H1 (cell line): ENCODE data around the gene CBR3. TPM values are rescaled to one million over a fixed set of nuclear protein-coding genes. Genes with fewer than 3 reads are reported as not detected.

ENCODE experiments used
- CTCF ChIA-PET: fragments of 300-600 bp; sonication (Branson Sonifier 250); formaldehyde crosslinking; loops from one replicate; lab custom pipeline; 2021; ENCODE audit not compliant: partially characterized antibody; lab: Charles Lee
- POLR2A ChIA-PET: fragments of 300-600 bp; sonication (Branson Sonifier 250); formaldehyde crosslinking; loops from one replicate; lab custom pipeline; 2021; ENCODE audit warnings: inconsistent platforms; ENCODE audit not compliant: partially characterized antibody; lab: Charles Lee
- DNase-seq, 2 experiments: peaks; one replicate each; pipeline versions ENCODE4 v3.0.0 to v3.0.0-alpha.2; 2010 to 2022; ENCODE audit warnings: low spot score in 2 of 2, low read depth in 1 of 2, mixed read lengths in 1 of 2
- FAIRE-seq: peaks from 2 replicates; lab custom pipeline; 2011; peaks lifted over from hg19 to GRCh38; lab: Jason Lieb, UNC
- H2AFZ ChIP-seq: 2 replicates; pipeline ENCODE4 v1.8.1; 2012; ENCODE audit warnings: low read length, inconsistent platforms
- H2AK5ac ChIP-seq: 2 replicates; pipeline ENCODE4 v1.6.1; 2013; ENCODE audit warnings: low read depth, low read length
- H2BK120ac ChIP-seq: replicated peaks from 2 replicates; pipeline ENCODE3; 2013; ENCODE audit warnings: low read depth, low read length, inconsistent platforms
- H2BK12ac ChIP-seq: 2 replicates; pipeline ENCODE4 v1.6.1; 2013; ENCODE audit warnings: low read depth, low read length
- H2BK15ac ChIP-seq: 2 replicates; pipeline ENCODE4 v1.6.1; 2013; ENCODE audit warnings: low read length
- H2BK20ac ChIP-seq: 2 replicates; pipeline ENCODE4 v1.6.1; 2013; ENCODE audit warnings: low read length
- H2BK5ac ChIP-seq: 2 replicates; pipeline ENCODE4 v1.6.1; 2013; ENCODE audit warnings: low read depth, low read length
- H3K14ac ChIP-seq: 2 replicates; pipeline ENCODE4 v1.6.1; 2013; ENCODE audit warnings: inconsistent platforms; ENCODE audit not compliant: insufficient read length
- H3K18ac ChIP-seq: 2 replicates; pipeline ENCODE4 v1.6.1; 2013; ENCODE audit warnings: low read length; ENCODE audit errors: extremely low read depth
- H3K23ac ChIP-seq: 2 replicates; pipeline ENCODE4 v1.6.1; 2013; ENCODE audit warnings: inconsistent platforms; ENCODE audit not compliant: insufficient read length
- H3K23me2 ChIP-seq: 2 replicates; pipeline ENCODE4 v1.6.1; 2013; ENCODE audit warnings: low read depth, low read length
- H3K27ac ChIP-seq: 2 replicates; pipeline ENCODE4 v1.6.1; 2011; ENCODE audit warnings: low read depth, low read length, inconsistent platforms
- H3K27me3 ChIP-seq, 4 experiments: replicated peaks in 1 of 4; 1 replicate in 1 of 4; 2 replicates in 3 of 4; pipeline versions ENCODE4 v1.6.1 to v1.8.1; 2011 to 2013; ENCODE audit warnings: low read length in 3 of 4, mild to moderate bottlenecking in 3 of 4, inconsistent platforms in 2 of 4, mixed read lengths in 2 of 4, moderate library complexity in 1 of 4; ENCODE audit not compliant: control insufficient read depth in 3 of 4, insufficient read depth in 3 of 4; ENCODE audit errors: extremely low read depth in 1 of 4
- H3K36me3 ChIP-seq, 4 experiments: 2 replicates each; pipeline versions ENCODE4 v1.6.1 to v1.8.1; 2011 to 2013; ENCODE audit warnings: mild to moderate bottlenecking in 4 of 4, low read length in 3 of 4, moderate library complexity in 2 of 4, control low read depth in 1 of 4, inconsistent platforms in 1 of 4; ENCODE audit not compliant: insufficient read depth in 4 of 4, control insufficient read depth in 2 of 4
- H3K4ac ChIP-seq: replicated peaks from 2 replicates; pipeline ENCODE3; 2013; ENCODE audit warnings: low read length, low read depth, mixed read lengths, inconsistent platforms; ENCODE audit not compliant: insufficient read length
- H3K4me1 ChIP-seq, 4 experiments: replicated peaks in 1 of 4; 1 replicate in 1 of 4; 2 replicates in 3 of 4; pipeline versions ENCODE4 v1.6.1 to v1.8.1; 2011 to 2013; ENCODE audit warnings: low read length in 3 of 4, inconsistent platforms in 2 of 4, mixed read lengths in 1 of 4; ENCODE audit not compliant: insufficient read depth in 4 of 4, control insufficient read depth in 3 of 4
- H3K4me2 ChIP-seq, 2 experiments: 2 replicates each; pipeline versions ENCODE4 v1.6.1 to v1.8.1; 2011 to 2013; ENCODE audit warnings: low read depth in 2 of 2, low read length in 2 of 2, control low read depth in 1 of 2, inconsistent platforms in 1 of 2, mild to moderate bottlenecking in 1 of 2; ENCODE audit not compliant: insufficient read depth in 1 of 2
- H3K4me3 ChIP-seq, 4 experiments: fragments of 200-600, 300-600 bp in 1 of 4; sonication (generic), shearing (Covaris generic), sonication (Bioruptor Twin) in 1 of 4; 2 replicates each; pipeline versions ENCODE4 v1.5.1 to v1.8.1; 2011 to 2016; ENCODE audit warnings: low read length in 4 of 4, low read depth in 3 of 4, control low read depth in 2 of 4, inconsistent platforms in 2 of 4, mild to moderate bottlenecking in 2 of 4, mixed read lengths in 1 of 4, moderate library complexity in 1 of 4; ENCODE audit not compliant: insufficient read depth in 2 of 4; ENCODE audit errors: extremely low read depth in 1 of 4
- H3K56ac ChIP-seq: replicated peaks from 2 replicates; pipeline ENCODE3; 2013; ENCODE audit warnings: low read depth, mild to moderate bottlenecking, mixed read lengths, low read length, inconsistent platforms; ENCODE audit not compliant: insufficient read length
- H3K79me1 ChIP-seq: 2 replicates; pipeline ENCODE4 v1.6.1; 2013; ENCODE audit warnings: low read depth, low read length, control low read depth
- H3K79me2 ChIP-seq, 2 experiments: 2 replicates each; pipeline versions ENCODE4 v1.6.1 to v1.8.1; 2012 to 2013; ENCODE audit warnings: low read length in 2 of 2, mild to moderate bottlenecking in 2 of 2, inconsistent platforms in 1 of 2; ENCODE audit not compliant: insufficient read depth in 2 of 2, control insufficient read depth in 1 of 2
- H3K9ac ChIP-seq, 4 experiments: replicated peaks in 1 of 4; 1 replicate in 1 of 4; 2 replicates in 3 of 4; pipeline versions ENCODE4 v1.6.1 to v1.8.1; 2011 to 2013; ENCODE audit warnings: low read depth in 3 of 4, low read length in 3 of 4, control low read depth in 2 of 4, mild to moderate bottlenecking in 2 of 4, moderate library complexity in 2 of 4, inconsistent platforms in 1 of 4; ENCODE audit errors: extremely low read depth in 1 of 4
- H3K9me3 ChIP-seq, 2 experiments: 2 replicates each; pipeline versions ENCODE4 v1.6.1 to v1.8.1; 2012 to 2013; ENCODE audit warnings: mild to moderate bottlenecking in 2 of 2, moderate library complexity in 2 of 2, control low read depth in 1 of 2, inconsistent platforms in 1 of 2, low read depth in 1 of 2, low read length in 1 of 2, mixed read lengths in 1 of 2; ENCODE audit not compliant: insufficient read depth in 2 of 2
- H4K20me1 ChIP-seq, 2 experiments: replicated peaks in 1 of 2; 2 replicates each; pipeline versions ENCODE3 to v1.8.1; 2011 to 2013; ENCODE audit warnings: inconsistent platforms in 2 of 2, low read length in 2 of 2, mild to moderate bottlenecking in 1 of 2; ENCODE audit not compliant: insufficient read depth in 2 of 2, control insufficient read depth in 1 of 2
- H4K5ac ChIP-seq: 2 replicates; pipeline ENCODE4 v1.6.1; 2013; ENCODE audit warnings: low read length, low read depth, mixed read lengths, inconsistent platforms; ENCODE audit not compliant: insufficient read length
- H4K8ac ChIP-seq: 2 replicates; pipeline ENCODE4 v1.8.0; 2013; ENCODE audit warnings: mild to moderate bottlenecking, moderate library complexity, low read length, inconsistent platforms; ENCODE audit not compliant: insufficient read depth; ENCODE audit errors: extremely low read depth
- H4K91ac ChIP-seq: replicated peaks from 2 replicates; pipeline ENCODE3; 2013; ENCODE audit warnings: low read length, mixed read lengths, inconsistent platforms; ENCODE audit not compliant: insufficient read length
- EP300 ChIP-seq, 2 experiments: IDR thresholded peaks; 1 replicate in 1 of 2; 2 replicates in 1 of 2; pipeline ENCODE4 v1.6.1; 2011 to 2012; ENCODE audit warnings: low read depth in 2 of 2, low read length in 2 of 2, mild to moderate bottlenecking in 2 of 2, borderline replicate concordance in 1 of 2, inconsistent platforms in 1 of 2, moderate library complexity in 1 of 2
- POLR2A ChIP-seq, 2 experiments: IDR thresholded peaks; 1 replicate in 1 of 2; 2 replicates in 1 of 2; pipeline ENCODE4 v1.6.1; 2011; ENCODE audit warnings: low read depth in 2 of 2, low read length in 2 of 2, mild to moderate bottlenecking in 2 of 2; ENCODE audit errors: control extremely low read depth in 1 of 2
- RNF2 ChIP-seq: fragments of 200-900, 300-1000 bp; sonication (generic); IDR thresholded peaks from 2 replicates; pipeline ENCODE4 v1.7.1; 2016; ENCODE audit warnings: borderline replicate concordance, low read depth, mild to moderate bottlenecking, antibody characterized with exemption, low read length; ENCODE audit not compliant: poor library complexity, severe bottlenecking; ENCODE audit errors: missing control alignments
- WGBS, 2 experiments: shearing (Covaris generic) in 1 of 2; methylation state at CpG; one replicate each; pipeline versions ENCODE4 v1.1.6 to v1.1.7; 2013 to 2015; ENCODE audit warnings: low lambda C conversion rate in 2 of 2, mixed read lengths in 2 of 2, inconsistent platforms in 1 of 2, low coverage in 1 of 2, missing lambda C conversion rate in 1 of 2; ENCODE audit not compliant: insufficient replicate concordance in 2 of 2, insufficient coverage in 1 of 2, insufficient read length in 1 of 2; ENCODE audit errors: extremely low coverage in 1 of 2, missing lambda C conversion rate in 1 of 2; 5-methylcytosine and 5-hydroxymethylcytosine counted together
- polyA plus RNA-seq, 7 experiments: library from polyadenylated mRNA; depleted of rRNA in 3 of 7; stranded (reverse) in 5 of 7; unstranded in 2 of 7; fragments of >200 nt in 5 of 7; fragments of 200-250 nt in 2 of 7; gene quantifications; 1 replicate in 5 of 7; 2 replicates in 1 of 7; 4 replicates in 1 of 7; pipeline versions ENCODE4 v1.2.1 to v1.2.3, GENCODE V29; 2011 to 2013; ENCODE audit warnings: missing spikeins in 2 of 7, mixed read lengths in 2 of 7
- total RNA-seq: library from RNA; stranded (reverse); fragmentation: NEBNext Ultra II Directional; extraction: Animal tissue kit (Norgen Biotek cat#: 25700); gene quantifications from 2 replicates; pipeline ENCODE4 v1.2.1, GENCODE V29; 2021

Gene CBR3
- total and polyA plus RNA-seq, 2 of the 8 experiments (the other 6 are each of a cell fraction or from before 2014, with no cell fraction given): 1.2 to 4.3 TPM

- Histone ChIP-seq H3K79me2 (no peaks in the 10 kb centered on the region), H3K27ac (no peak overlapping the region), H3K4me1 (peaks cover 0 to 10% (median 5%) of the 10 kb centered on the region in 4 experiments; a peak in 6 of 7 replicates), H4K5ac (no peak overlapping the region), H3K23me2 (no peaks in the 10 kb centered on the region; the same call in 1 of the 2 replicates), H3K36me3 (peaks cover 3 to 20% (median 12%) of the 10 kb centered on the region in 4 experiments; a peak in 6 of 8 replicates), H4K20me1 (no peaks in the 10 kb centered on the region), H3K18ac (no peak overlapping the region), H2BK5ac (no peak overlapping the region), H2AFZ (no peak overlapping the region), H2BK20ac (no peak overlapping the region), H3K79me1 (no peaks in the 10 kb centered on the region), H3K56ac (no peak overlapping the region), H3K4me2 (no peak overlapping the region), H2AK5ac (no peak overlapping the region), H3K23ac (no peak overlapping the region), H2BK12ac (no peak overlapping the region), H4K91ac (no peak overlapping the region), H2BK120ac (no peak overlapping the region), H4K8ac (no peak overlapping the region), H3K4me3 (no peak overlapping the region), H3K4ac (no peak overlapping the region), H2BK15ac (no peak overlapping the region), H3K9me3 (peaks cover 3 to 8% of the 10 kb centered on the region in 2 experiments; a peak in 1 of 4 replicates), H3K27me3 (no peaks in the 10 kb centered on the region), H3K9ac (no peak overlapping the region), H3K14ac (no peak overlapping the region)
- DNase-seq (no peak), FAIRE-seq (no peak)
- 91 to 100% methylated on average over 1 to 13 of the region's 17 CpGs for WGBS, 2 experiments
- TF ChIP-seq POLR2A (IDR thresholded peaks at IDR 0.05; ENCODE audit: control extremely low read depth in 1 of 2, low read depth in 2 of 2, low read length in 2 of 2) (0 out of 3 replicates have a peak, but pooled peaks of 1 of the 2 experiments have one; percentile 11), EP300 (IDR thresholded peaks at IDR 0.05; ENCODE audit: borderline replicate concordance in 1 of 2, low read depth in 2 of 2, low read length in 2 of 2) (no peak), RNF2 (no peak)
- POLR2A ChIA-PET: interaction anchor here (0.6 to 2.7 kb wide), 3 partner anchors 13 to 78 kb away, joined by 3 to 9 read pairs (median 3); no protein-coding TSS in a partner anchor
- CTCF ChIA-PET: interaction anchor here (0.6 to 5.7 kb wide), 29 partner anchors 8 to 1353 kb away, joined by 3 to 35 read pairs (median 4); partner anchors contain the start of gene SETD4
Measured at GRCh38 chr21:36113647-36114428, 21.0 kb upstream of the CBR3 start.
